Muscle of arm (tissue), 12 donors: ENCODE measurements around the gene SOST. TPM values are rescaled to one million over a fixed set of nuclear protein-coding genes. Genes with fewer than 3 reads are reported as not detected.

Source experiments
- DNase-seq: peaks from one replicate; pipeline ENCODE4 v3.0.0-alpha.2; 2013
- polyA plus RNA-seq, 12 donors: library from polyadenylated mRNA; unstranded; fragments of 120-200 nt; gene quantifications; one replicate each; pipeline ENCODE4 v1.2.1, GENCODE V29; 2013; ENCODE audit not compliant: insufficient read length in 12 of 12

SOST gene
- polyA plus RNA-seq, 12 donors, result 0.25 to 4.3 (median 1.2) TPM; not detected in 8

GRCh38 chr17:43741636-43742035 is 17.0 kb downstream of the SOST start:
- no peak for DNase-seq

- no peak for DNase-seq
Measured at GRCh38 chr17:43740541-43740940, 18.1 kb downstream of the SOST start.

- no peak for DNase-seq
Measured at GRCh38 chr17:43737722-43738121, 20.9 kb downstream of the SOST start.

GRCh38 chr17:43736389-43736788 is 22.2 kb downstream of the SOST start:
- no peak for DNase-seq

GRCh38 chr17:43734376-43734775 is 24.2 kb downstream of the SOST start:
- DNase-seq, result no peak

- DNase-seq, result no peak
Measured at GRCh38 chr17:43733956-43734355, 24.6 kb downstream of the SOST start.

- no peak for DNase-seq
Measured at GRCh38 chr17:43732958-43733357, 25.6 kb downstream of the SOST start.

- no peak for DNase-seq
Measured at GRCh38 chr17:43728081-43728480, 30.5 kb downstream of the SOST start.

GRCh38 chr17:43723697-43724359 is 34.8 kb downstream of the SOST start:
- DNase-seq, result no peak

GRCh38 chr17:43722870-43723665 is 35.5 kb downstream of the SOST start:
- no peak for DNase-seq

- DNase-seq, result no peak
Measured at GRCh38 chr17:43722269-43722619, 36.3 kb downstream of the SOST start.

GRCh38 chr17:43721537-43722268 is 36.9 kb downstream of the SOST start:
- DNase-seq, result no peak

- DNase-seq, result peak; percentile 84
Measured at GRCh38 chr17:43720311-43721060, 38.1 kb downstream of the SOST start.

GRCh38 chr17:43719578-43719977 is 39.0 kb downstream of the SOST start:
- no peak for DNase-seq

- DNase-seq, result no peak
Measured at GRCh38 chr17:43718544-43718943, 40.0 kb downstream of the SOST start.

- no peak for DNase-seq
Measured at GRCh38 chr17:43717913-43718312, 40.7 kb downstream of the SOST start.

GRCh38 chr17:43714465-43715149 is 44.0 kb downstream of the SOST start:
- DNase-seq, result no peak

- DNase-seq, result no peak
Measured at GRCh38 chr17:43713494-43714162, 45.0 kb downstream of the SOST start.

GRCh38 chr17:43712397-43712796 is 46.2 kb downstream of the SOST start:
- no peak for DNase-seq

- no peak for DNase-seq
Measured at GRCh38 chr17:43710101-43710500, 48.5 kb downstream of the SOST start.

GRCh38 chr17:43709210-43709609 is 49.4 kb downstream of the SOST start:
- no peak for DNase-seq
